HepG2 (cell line): ENCODE results near the gene USP32. TPM values are rescaled to one million over a fixed set of nuclear protein-coding genes. Genes with fewer than 3 reads are reported as not detected.

ENCODE experiments used
- ATAC-seq: fragments of 200-7000 bp; cut with Tn5 transposase; 3 replicates; pipeline ENCODE4 v1.9.1; 2020; ENCODE audit warnings: mild to moderate bottlenecking, moderate library complexity
- BruUV-seq: library from RNA; stranded (reverse); fragments of 400-500 nt; replicated peaks from 2 replicates; lab custom pipeline; 2021; lab: Mats Ljungman, UMichigan
- CTCF ChIA-PET: fragments of 300-600 bp; formaldehyde crosslinking; extraction: SDS; loops from one replicate; lab custom pipeline; 2021; ENCODE audit warnings: low total read pairs, inconsistent platforms, low intra/inter-chr PET ratio; lab: Yijun Ruan, JAX
- POLR2A ChIA-PET: fragments of 350-600 bp; sonication (Branson Sonifier 250); formaldehyde crosslinking; loops from one replicate; lab custom pipeline; 2020; ENCODE audit warnings: antibody characterized with exemption, inconsistent platforms; lab: Yijun Ruan, JAX
- DNase-seq: peaks from one replicate; pipeline ENCODE4 v3.0.0-alpha.2; 2015; ENCODE audit warnings: low spot score
- FAIRE-seq: peaks from 3 replicates; lab custom pipeline; 2011; peaks lifted over from hg19 to GRCh38; lab: Jason Lieb, UNC
- H2AFZ ChIP-seq: one replicate; pipeline ENCODE4 v1.6.1; 2011; ENCODE audit warnings: low read length, inconsistent platforms
- H3K27ac ChIP-seq: fragments of 300-600 bp; 3 replicates; pipeline ENCODE4 v1.8.0; 2011; ENCODE audit warnings: mixed run types, mild to moderate bottlenecking, mixed read lengths, low read length, inconsistent platforms; ENCODE audit not compliant: insufficient read depth; ENCODE audit errors: extremely low read length
- H3K27me3 ChIP-seq, 2 experiments: fragments of 200-600 bp in 1 of 2; 2 replicates in 1 of 2; 3 replicates in 1 of 2; pipeline versions ENCODE4 v1.6.0 to v1.8.0; 2011; ENCODE audit warnings: low read length in 2 of 2, mild to moderate bottlenecking in 2 of 2, moderate library complexity in 2 of 2, inconsistent platforms in 1 of 2; ENCODE audit not compliant: insufficient read depth in 2 of 2, control insufficient read depth in 1 of 2
- H3K36me3 ChIP-seq, 2 experiments: fragments of 200-600 bp in 1 of 2; replicated peaks in 1 of 2; 2 replicates in 1 of 2; 3 replicates in 1 of 2; pipeline versions ENCODE4 v1.5.1 to v1.8.0; 2011; ENCODE audit warnings: low read length in 2 of 2, inconsistent platforms in 1 of 2; ENCODE audit not compliant: insufficient read depth in 2 of 2, control insufficient read depth in 1 of 2
- H3K4me1 ChIP-seq: 2 replicates; pipeline ENCODE4 v1.5.1; 2012; ENCODE audit warnings: low read length, inconsistent platforms; ENCODE audit not compliant: insufficient read depth
- H3K4me2 ChIP-seq: 2 replicates; pipeline ENCODE4 v1.6.0; 2011; ENCODE audit warnings: low read depth, low read length, inconsistent platforms
- H3K4me3 ChIP-seq, 3 experiments: fragments of 200-600 bp in 1 of 3; sonication (generic), shearing (Covaris generic) in 1 of 3; replicated peaks in 1 of 3; 2 replicates each; pipeline ENCODE4 v1.5.1; 2011 to 2016; ENCODE audit warnings: low read length in 3 of 3, inconsistent platforms in 2 of 3, low read depth in 2 of 3, mild to moderate bottlenecking in 2 of 3, control low read depth in 1 of 3, mixed read lengths in 1 of 3; ENCODE audit not compliant: insufficient read depth in 1 of 3
- H3K79me2 ChIP-seq: one replicate; pipeline ENCODE4 v1.6.1; 2011; ENCODE audit warnings: low read length, inconsistent platforms; ENCODE audit not compliant: insufficient read depth
- H3K9ac ChIP-seq: 2 replicates; pipeline ENCODE4 v1.6.0; 2011; ENCODE audit warnings: mild to moderate bottlenecking, low read depth, low read length, inconsistent platforms; ENCODE audit not compliant: insufficient read depth
- H3K9me3 ChIP-seq: 2 replicates; pipeline ENCODE4 v1.5.1; 2012; ENCODE audit warnings: mild to moderate bottlenecking, low read length
- H4K20me1 ChIP-seq: 2 replicates; pipeline ENCODE4 v1.6.0; 2011; ENCODE audit warnings: inconsistent platforms, mild to moderate bottlenecking, low read length, moderate library complexity; ENCODE audit not compliant: insufficient read depth
- CBX2 ChIP-seq, 2 experiments: fragments of 200-600 bp in 1 of 2; sonication (generic); formaldehyde crosslinking in 1 of 2; IDR thresholded peaks; 2 replicates each; pipeline versions ENCODE4 v1.7.0 to v1.8.1; 2018 to 2022; ENCODE audit warnings: low read depth in 2 of 2, low read length in 1 of 2, mild to moderate bottlenecking in 1 of 2, missing genetic modification reagents in 1 of 2
- CREB1 ChIP-seq, 2 experiments: fragments of 450-650 bp in 1 of 2; IDR thresholded peaks; 2 replicates each; pipeline ENCODE4 v1.6.1; 2016 to 2017; ENCODE audit warnings: control low read depth in 1 of 2, mild to moderate bottlenecking in 1 of 2, missing compliant biosample characterization in 1 of 2, missing genetic modification characterization in 1 of 2
- EHMT2 ChIP-seq: fragments of 200-600 bp; sonication (generic); IDR thresholded peaks from 2 replicates; pipeline ENCODE4 v1.7.0; 2017; ENCODE audit warnings: antibody characterized with exemption, low read depth, low read length, borderline replicate concordance
- GABPB1 ChIP-seq: IDR thresholded peaks from 2 replicates; pipeline ENCODE4 v1.6.1; 2016; ENCODE audit warnings: mild to moderate bottlenecking, missing genetic modification reagents, moderate library complexity, missing compliant biosample characterization
- HMG20A ChIP-seq: IDR thresholded peaks from 2 replicates; pipeline ENCODE4 v1.6.1; 2016; ENCODE audit warnings: borderline replicate concordance
- MAFK ChIP-seq, 2 experiments: IDR thresholded peaks in 1 of 2; conservative IDR thresholded peaks in 1 of 2; 2 replicates each; pipeline ENCODE4 v1.6.1; 2011; ENCODE audit warnings: improper control_type of control experiment in 2 of 2, low read length in 2 of 2
- MEIS1 ChIP-seq: sonication (generic); formaldehyde crosslinking; IDR thresholded peaks from 2 replicates; pipeline ENCODE4 v1.9.0; 2021; ENCODE audit warnings: mild to moderate bottlenecking, missing genetic modification reagents, moderate library complexity, borderline replicate concordance
- PTBP1 ChIP-seq: fragments of 200-400 bp; formaldehyde crosslinking; IDR thresholded peaks from 2 replicates; pipeline ENCODE4 v1.6.1; 2018; ENCODE audit warnings: low read length, low read depth; ENCODE audit not compliant: poor library complexity, severe bottlenecking
- SMAD9 ChIP-seq: sonication (generic); formaldehyde crosslinking; IDR thresholded peaks from 2 replicates; pipeline ENCODE4 v1.5.1; 2020; ENCODE audit warnings: mild to moderate bottlenecking, missing genetic modification reagents
- ZC3H13 ChIP-seq: sonication (generic); formaldehyde crosslinking; IDR thresholded peaks from 2 replicates; pipeline ENCODE4 v1.8.1; 2023; ENCODE audit warnings: mild to moderate bottlenecking, missing genetic modification reagents, moderate library complexity
- ZNF230 ChIP-seq: sonication (generic); formaldehyde crosslinking; IDR thresholded peaks from 2 replicates; pipeline ENCODE4 v1.4.0; 2020; ENCODE audit warnings: mild to moderate bottlenecking, missing genetic modification reagents
- ZNF605 ChIP-seq: sonication (generic); formaldehyde crosslinking; IDR thresholded peaks from 2 replicates; pipeline ENCODE4 v1.8.0; 2022; ENCODE audit warnings: mild to moderate bottlenecking, missing genetic modification reagents
- WGBS: methylation state at CpG from one replicate; pipeline ENCODE4 v1.1.6; 2017; ENCODE audit warnings: low lambda C conversion rate; 5-methylcytosine and 5-hydroxymethylcytosine counted together
- in situ Hi-C: cut with HindIII; loops from 2 replicates; pipeline ENCODE4 v1.10.0; 2017; ENCODE audit warnings: low pct_unique_long_range_greater_than_20kb; ENCODE audit not compliant: extremely low pct_ligation_motif_present
- intact Hi-C: fragments of 100-400 bp; cut with micrococcal nuclease; formaldehyde crosslinking; loops from one replicate; pipeline ENCODE4 v1.10.0; 2022; ENCODE audit not compliant: unreplicated experiment
- polyA plus RNA-seq, 8 experiments: library from polyadenylated mRNA; depleted of rRNA in 3 of 8; stranded (reverse) in 7 of 8; unstranded in 1 of 8; fragments of >200 nt; fragmentation: Illumina TruSeq in 4 of 8; extraction: Trizol in 4 of 8; gene quantifications; 2 replicates each; pipeline versions ENCODE4 v1.2.1 to v1.2.3, GENCODE V29; 2011 to 2016; ENCODE audit warnings: low read depth in 4 of 8, missing spikeins in 1 of 8, mixed read lengths in 1 of 8; ENCODE audit not compliant: insufficient read depth in 1 of 8
- total RNA-seq, 5 experiments: library from RNA; depleted of rRNA; stranded (reverse); fragments of >200 nt; fragmentation: Illumina TruSeq; extraction: Trizol; gene quantifications; 2 replicates each; pipeline ENCODE4 v1.2.3, GENCODE V29; 2016; ENCODE audit warnings: low read depth in 1 of 5
- TF ChIP-seq, protein P1 (sequence below): sonication (generic); formaldehyde crosslinking; IDR thresholded peaks from 2 replicates; pipeline ENCODE4 v1.4.0; 2020; ENCODE audit warnings: missing genetic modification reagents
- TF ChIP-seq, protein P2 (sequence below): sonication (generic); formaldehyde crosslinking; IDR thresholded peaks from 2 replicates; pipeline ENCODE4 v1.4.0; 2020; ENCODE audit warnings: mild to moderate bottlenecking, missing genetic modification reagents
- TF ChIP-seq, protein P3 (sequence below): IDR thresholded peaks from 2 replicates; pipeline ENCODE4 v1.6.1; 2016; ENCODE audit warnings: mild to moderate bottlenecking, missing biosample characterization, missing genetic modification reagents
- TF ChIP-seq, protein P4 (sequence below): sonication (generic); formaldehyde crosslinking; IDR thresholded peaks from 2 replicates; pipeline ENCODE4 v1.4.0; 2020; ENCODE audit warnings: missing genetic modification reagents
- TF ChIP-seq, protein P5 (sequence below): sonication (generic); formaldehyde crosslinking; IDR thresholded peaks from 2 replicates; pipeline ENCODE4 v1.8.1; 2023; ENCODE audit warnings: missing genetic modification reagents, mild to moderate bottlenecking, borderline replicate concordance
- TF ChIP-seq, protein P6 (sequence below): sonication (generic); formaldehyde crosslinking; IDR thresholded peaks from 2 replicates; pipeline ENCODE4 v1.5.1; 2020; ENCODE audit warnings: missing genetic modification reagents, mild to moderate bottlenecking, borderline replicate concordance

USP32 gene
- total and polyA plus RNA-seq, 2 of the 13 experiments (the other 11 are each of a cell fraction or from before 2014, with no cell fraction given), result 24.9 to 39.9 TPM

DNA sequence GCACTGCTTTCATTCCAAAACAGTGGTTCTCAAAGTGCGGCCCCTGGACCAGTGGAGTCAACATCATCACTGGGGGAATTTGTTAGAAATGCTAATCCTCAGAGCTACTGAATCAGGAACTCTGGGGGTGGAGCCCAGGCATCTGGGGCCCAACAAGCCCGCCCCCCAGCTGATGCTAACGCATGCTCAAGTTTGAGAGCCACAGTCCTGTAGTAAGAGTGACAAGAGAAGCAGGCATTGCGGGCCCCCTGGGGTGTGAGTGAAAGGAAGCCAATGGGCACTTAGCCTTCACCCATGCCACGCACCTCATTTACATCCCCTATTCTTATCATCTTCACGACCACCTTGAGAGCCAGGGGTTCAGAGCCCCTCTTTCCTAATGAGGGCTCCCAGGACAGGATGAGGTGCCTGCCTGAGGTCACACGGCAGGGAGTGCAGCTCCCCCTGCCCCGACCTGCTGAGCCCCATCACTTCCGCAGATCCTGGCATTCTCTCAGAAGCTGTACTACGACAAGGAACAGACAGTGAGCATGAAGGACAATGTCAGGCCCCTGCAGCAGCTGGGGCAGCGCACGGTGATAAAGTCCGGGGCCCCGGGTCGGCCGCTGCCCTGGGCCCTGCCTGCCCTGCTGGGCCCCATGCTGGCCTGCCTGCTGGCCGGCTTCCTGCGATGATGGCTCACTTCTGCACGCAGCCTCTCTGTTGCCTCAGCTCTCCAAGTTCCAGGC lies 233.0 kb downstream of the USP32 start:
- in situ Hi-C loops (no loop called here), intact Hi-C loops (no loop called here)
- TF ChIP-seq HMG20A, result no peak
- TF ChIP-seq GABPB1 (CRISPR knock-in tag), result peak; percentile 32; the same call in 1 of the 2 replicates
- no peak for TF ChIP-seq MAFK (conservative IDR thresholded peaks at IDR 0.05 in 1 of 2, IDR thresholded peaks at IDR 0.05 in 1 of 2; ENCODE audit: low read length in 2 of 2)
- TF ChIP-seq SMAD9 (CRISPR knock-in tag), result no peak
- TF ChIP-seq ZC3H13 (CRISPR knock-in tag), result no peak
- no peak for TF ChIP-seq ZNF230 (CRISPR knock-in tag)
- TF ChIP-seq PTBP1, result no peak
- TF ChIP-seq, protein P1, sequence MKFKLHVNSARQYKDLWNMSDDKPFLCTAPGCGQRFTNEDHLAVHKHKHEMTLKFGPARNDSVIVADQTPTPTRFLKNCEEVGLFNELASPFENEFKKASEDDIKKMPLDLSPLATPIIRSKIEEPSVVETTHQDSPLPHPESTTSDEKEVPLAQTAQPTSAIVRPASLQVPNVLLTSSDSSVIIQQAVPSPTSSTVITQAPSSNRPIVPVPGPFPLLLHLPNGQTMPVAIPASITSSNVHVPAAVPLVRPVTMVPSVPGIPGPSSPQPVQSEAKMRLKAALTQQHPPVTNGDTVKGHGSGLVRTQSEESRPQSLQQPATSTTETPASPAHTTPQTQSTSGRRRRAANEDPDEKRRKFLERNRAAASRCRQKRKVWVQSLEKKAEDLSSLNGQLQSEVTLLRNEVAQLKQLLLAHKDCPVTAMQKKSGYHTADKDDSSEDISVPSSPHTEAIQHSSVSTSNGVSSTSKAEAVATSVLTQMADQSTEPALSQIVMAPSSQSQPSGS, result no peak
- no peak for TF ChIP-seq EHMT2
- TF ChIP-seq, protein P2, sequence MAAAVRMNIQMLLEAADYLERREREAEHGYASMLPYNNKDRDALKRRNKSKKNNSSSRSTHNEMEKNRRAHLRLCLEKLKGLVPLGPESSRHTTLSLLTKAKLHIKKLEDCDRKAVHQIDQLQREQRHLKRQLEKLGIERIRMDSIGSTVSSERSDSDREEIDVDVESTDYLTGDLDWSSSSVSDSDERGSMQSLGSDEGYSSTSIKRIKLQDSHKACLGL (CRISPR knock-in tag), result 0 out of 2 replicates have a peak, but pooled peaks have one; percentile 41
- TF ChIP-seq, protein P3, sequence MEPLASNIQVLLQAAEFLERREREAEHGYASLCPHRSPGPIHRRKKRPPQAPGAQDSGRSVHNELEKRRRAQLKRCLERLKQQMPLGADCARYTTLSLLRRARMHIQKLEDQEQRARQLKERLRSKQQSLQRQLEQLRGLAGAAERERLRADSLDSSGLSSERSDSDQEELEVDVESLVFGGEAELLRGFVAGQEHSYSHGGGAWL, result peak; percentile 43; the same call in 1 of the 2 replicates
- no peak for TF ChIP-seq CREB1 (IDR thresholded peaks at IDR 0.05)
- TF ChIP-seq CREB1 (CRISPR knock-in tag; IDR thresholded peaks at IDR 0.05), result no peak
- TF ChIP-seq, protein P4, sequence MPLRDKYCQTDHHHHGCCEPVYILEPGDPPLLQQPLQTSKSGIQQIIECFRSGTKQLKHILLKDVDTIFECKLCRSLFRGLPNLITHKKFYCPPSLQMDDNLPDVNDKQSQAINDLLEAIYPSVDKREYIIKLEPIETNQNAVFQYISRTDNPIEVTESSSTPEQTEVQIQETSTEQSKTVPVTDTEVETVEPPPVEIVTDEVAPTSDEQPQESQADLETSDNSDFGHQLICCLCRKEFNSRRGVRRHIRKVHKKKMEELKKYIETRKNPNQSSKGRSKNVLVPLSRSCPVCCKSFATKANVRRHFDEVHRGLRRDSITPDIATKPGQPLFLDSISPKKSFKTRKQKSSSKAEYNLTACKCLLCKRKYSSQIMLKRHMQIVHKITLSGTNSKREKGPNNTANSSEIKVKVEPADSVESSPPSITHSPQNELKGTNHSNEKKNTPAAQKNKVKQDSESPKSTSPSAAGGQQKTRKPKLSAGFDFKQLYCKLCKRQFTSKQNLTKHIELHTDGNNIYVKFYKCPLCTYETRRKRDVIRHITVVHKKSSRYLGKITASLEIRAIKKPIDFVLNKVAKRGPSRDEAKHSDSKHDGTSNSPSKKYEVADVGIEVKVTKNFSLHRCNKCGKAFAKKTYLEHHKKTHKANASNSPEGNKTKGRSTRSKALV (CRISPR knock-in tag), result no peak
- TF ChIP-seq, protein P5, sequence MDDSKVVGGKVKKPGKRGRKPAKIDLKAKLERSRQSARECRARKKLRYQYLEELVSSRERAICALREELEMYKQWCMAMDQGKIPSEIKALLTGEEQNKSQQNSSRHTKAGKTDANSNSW (CRISPR knock-in tag), result no peak
- TF ChIP-seq ZNF605, result no peak
- TF ChIP-seq, protein P6, sequence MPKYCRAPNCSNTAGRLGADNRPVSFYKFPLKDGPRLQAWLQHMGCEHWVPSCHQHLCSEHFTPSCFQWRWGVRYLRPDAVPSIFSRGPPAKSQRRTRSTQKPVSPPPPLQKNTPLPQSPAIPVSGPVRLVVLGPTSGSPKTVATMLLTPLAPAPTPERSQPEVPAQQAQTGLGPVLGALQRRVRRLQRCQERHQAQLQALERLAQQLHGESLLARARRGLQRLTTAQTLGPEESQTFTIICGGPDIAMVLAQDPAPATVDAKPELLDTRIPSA (CRISPR knock-in tag), result no peak
- TF ChIP-seq MEIS1 (CRISPR knock-in tag), result no peak
- no peak for TF ChIP-seq CBX2 (IDR thresholded peaks at IDR 0.05; ENCODE audit: low read depth, low read length)
- TF ChIP-seq CBX2 (CRISPR knock-in tag; IDR thresholded peaks at IDR 0.05; ENCODE audit: low read depth), result no peak

More for the DNA sequence above, 233.0 kb downstream of the USP32 start:
- ATAC-seq, result peak; percentile 50
- 28% methylated on average over 13 of the region's 19 CpGs for WGBS
- FAIRE-seq, result no peak
- DNase-seq, result no peak
- ChIA-PET CTCF (no interaction called here), POLR2A (no interaction called here)
- H3K4me3 ChIP-seq, result no peak overlapping the region
- no peak overlapping the region for H3K4me2 ChIP-seq
- H3K27ac ChIP-seq, result no peak overlapping the region
- no peak overlapping the region for H2AFZ ChIP-seq
- H3K9ac ChIP-seq, result no peak overlapping the region
- no TSS peak for BruUV-seq
- H3K79me2 ChIP-seq, result no peaks in the 10 kb centered on the region
- peaks cover 21% of the 10 kb centered on the region for H3K4me1 ChIP-seq
- no peaks in the 10 kb centered on the region for H4K20me1 ChIP-seq
- no peaks in the 10 kb centered on the region for H3K36me3 ChIP-seq
- H3K9me3 ChIP-seq, result no peaks in the 10 kb centered on the region
- peaks cover 12 to 79% of the 10 kb centered on the region in 2 experiments; a peak in 4 of 5 replicates for H3K27me3 ChIP-seq
